SK-N-SH (cell line): Measurements from ENCODE around the gene HHAT. TPM values are rescaled to one million over a fixed set of nuclear protein-coding genes. Genes with fewer than 3 reads are reported as not detected.

Experiments
- CTCF ChIA-PET: fragments of 300-600, 350-600 bp; formaldehyde crosslinking; extraction: SDS; loops from one replicate; lab custom pipeline; 2021; lab: Yijun Ruan, JAX
- POLR2A ChIA-PET: fragments of 350-600 bp; sonication (Branson Sonifier 250); formaldehyde crosslinking; extraction: SDS; loops from one replicate; lab custom pipeline; 2020; ENCODE audit warnings: antibody characterized with exemption, inconsistent platforms; lab: Yijun Ruan, JAX
- DNase-seq: peaks from one replicate; pipeline ENCODE4 v3.0.0; 2012
- H2AFZ ChIP-seq: fragments of 200-600 bp; sonication (generic); 2 replicates; pipeline ENCODE4 v1.8.1; 2016; ENCODE audit warnings: antibody characterized with exemption, mild to moderate bottlenecking, low read depth
- H3F3A ChIP-seq: fragments of 200-600 bp; sonication (generic); replicated peaks from 2 replicates; pipeline ENCODE3; 2016; ENCODE audit warnings: antibody characterized with exemption, mild to moderate bottlenecking; ENCODE audit not compliant: insufficient read depth
- H3K27ac ChIP-seq, 2 experiments: fragments of 200-500 bp in 1 of 2; fragments of 200-600 bp in 1 of 2; sonication (Bioruptor generic) in 1 of 2; sonication (generic), shearing (Covaris generic) in 1 of 2; 2 replicates each; pipeline versions ENCODE4 v1.5.1 to v1.6.1; 2014 to 2016; ENCODE audit warnings: low read depth in 2 of 2, inconsistent platforms in 1 of 2, low read length in 1 of 2, mild to moderate bottlenecking in 1 of 2, mixed read lengths in 1 of 2
- H3K27me3 ChIP-seq: fragments of 200-600 bp; sonication (generic), shearing (Covaris generic); 2 replicates; pipeline ENCODE4 v1.6.1; 2016; ENCODE audit warnings: mixed run types; ENCODE audit not compliant: insufficient read depth
- H3K36me3 ChIP-seq, 2 experiments: fragments of 200-500 bp in 1 of 2; fragments of 200-600 bp in 1 of 2; sonication (Bioruptor generic) in 1 of 2; sonication (generic) in 1 of 2; replicated peaks in 1 of 2; 2 replicates each; pipeline versions ENCODE3 to v1.5.1; 2014 to 2016; ENCODE audit warnings: low read length in 1 of 2, mild to moderate bottlenecking in 1 of 2; ENCODE audit not compliant: insufficient read depth in 2 of 2, control insufficient read depth in 1 of 2
- H3K4me1 ChIP-seq, 2 experiments: fragments of 200-500 bp in 1 of 2; fragments of 200-600 bp in 1 of 2; sonication (Bioruptor generic) in 1 of 2; sonication (generic), shearing (Covaris generic) in 1 of 2; 2 replicates each; pipeline versions ENCODE4 v1.5.1 to v1.6.1; 2014 to 2016; ENCODE audit warnings: low read depth in 1 of 2, low read length in 1 of 2, mixed run types in 1 of 2; ENCODE audit not compliant: insufficient read depth in 2 of 2, control insufficient read depth in 1 of 2
- H3K4me2 ChIP-seq: fragments of 200-600 bp; sonication (generic), shearing (Covaris generic); 2 replicates; pipeline ENCODE4 v1.6.1; 2017; ENCODE audit warnings: mixed run types
- H3K4me3 ChIP-seq, 2 experiments: fragments of 200-500 bp in 1 of 2; fragments of 200-600 bp in 1 of 2; sonication (Bioruptor generic) in 1 of 2; sonication (generic), shearing (Covaris generic) in 1 of 2; 2 replicates each; pipeline versions ENCODE4 v1.5.1 to v1.8.1; 2014 to 2016; ENCODE audit warnings: low read depth in 2 of 2, inconsistent platforms in 1 of 2, low read length in 1 of 2, mild to moderate bottlenecking in 1 of 2, mixed read lengths in 1 of 2, moderate library complexity in 1 of 2
- H3K79me2 ChIP-seq: fragments of 200-600 bp; sonication (generic); 2 replicates; pipeline ENCODE4 v1.8.1; 2017; ENCODE audit warnings: mild to moderate bottlenecking; ENCODE audit not compliant: insufficient read depth
- H3K9ac ChIP-seq: fragments of 200-600 bp; sonication (generic); 2 replicates; pipeline ENCODE4 v1.6.1; 2017; ENCODE audit warnings: mixed run types
- H3K9me2 ChIP-seq: fragments of 200-600 bp; sonication (generic); 2 replicates; pipeline ENCODE4 v1.6.1; 2017; ENCODE audit warnings: mixed run types
- H3K9me3 ChIP-seq: fragments of 200-600 bp; sonication (generic); 2 replicates; pipeline ENCODE4 v1.6.1; 2017; ENCODE audit warnings: mixed run types, mild to moderate bottlenecking, moderate library complexity
- H4K20me1 ChIP-seq: fragments of 200-600 bp; sonication (generic); 2 replicates; pipeline ENCODE4 v1.6.1; 2017; ENCODE audit warnings: mild to moderate bottlenecking, mixed run types; ENCODE audit not compliant: insufficient read depth
- CHD2 ChIP-seq: fragments of 150-350 bp; IDR thresholded peaks from 2 replicates; pipeline ENCODE4 v1.6.1; 2018; ENCODE audit warnings: low read length; ENCODE audit not compliant: partially characterized antibody
- EP300 ChIP-seq, 2 experiments: IDR thresholded peaks; 2 replicates each; pipeline versions ENCODE4 v1.4.0 to v1.6.1; 2012; ENCODE audit warnings: borderline replicate concordance in 1 of 2, low read depth in 1 of 2, low read length in 1 of 2
- EZH2phosphoT487 ChIP-seq: fragments of 200-600 bp; sonication (generic); IDR thresholded peaks from 2 replicates; pipeline ENCODE4 v1.6.1; 2017; ENCODE audit warnings: low read depth, mixed run types, mild to moderate bottlenecking, antibody characterized with exemption, moderate library complexity, borderline replicate concordance
- FOSL2 ChIP-seq: IDR thresholded peaks from 2 replicates; pipeline ENCODE4 v1.4.0; 2012; ENCODE audit warnings: low read depth, mild to moderate bottlenecking, moderate library complexity, borderline replicate concordance
- GATA2 ChIP-seq: sonication (generic); formaldehyde crosslinking; IDR thresholded peaks from 2 replicates; pipeline ENCODE4 v1.5.0; 2020; ENCODE audit warnings: mild to moderate bottlenecking, missing genetic modification reagents
- IRF3 ChIP-seq: fragments of 150-350 bp; IDR thresholded peaks from 2 replicates; pipeline ENCODE4 v1.6.1; 2016; ENCODE audit warnings: mild to moderate bottlenecking, low read depth, low read length
- MAX ChIP-seq: IDR thresholded peaks from 2 replicates; pipeline ENCODE4 v1.4.0; 2012; ENCODE audit warnings: low read depth
- MEF2A ChIP-seq: IDR thresholded peaks from 2 replicates; pipeline ENCODE4 v1.4.0; 2012; ENCODE audit warnings: low read depth, borderline replicate concordance
- MXI1 ChIP-seq: IDR thresholded peaks from 2 replicates; pipeline ENCODE4 v1.6.1; 2012; ENCODE audit warnings: mild to moderate bottlenecking, low read depth, low read length, improper control_type of control experiment
- NFIC ChIP-seq: IDR thresholded peaks from 2 replicates; pipeline ENCODE4 v1.4.0; 2012; ENCODE audit warnings: borderline replicate concordance
- NRF1 ChIP-seq: IDR thresholded peaks from 2 replicates; pipeline ENCODE4 v1.6.1; 2012; ENCODE audit warnings: low read depth, mild to moderate bottlenecking, low read length
- POLR2AphosphoS5 ChIP-seq: IDR thresholded peaks from 2 replicates; pipeline ENCODE4 v1.6.1; 2012; ENCODE audit warnings: low read depth, low read length
- RCOR1 ChIP-seq: fragments of 150-350 bp; IDR thresholded peaks from 2 replicates; pipeline ENCODE4 v1.6.1; 2017; ENCODE audit warnings: antibody characterized with exemption, low read length
- RFX5 ChIP-seq: IDR thresholded peaks from 2 replicates; pipeline ENCODE4 v1.6.1; 2012; ENCODE audit warnings: mild to moderate bottlenecking, improper control_type of control experiment, low read length
- RXRA ChIP-seq: IDR thresholded peaks from 2 replicates; pipeline ENCODE4 v1.4.0; 2012; ENCODE audit warnings: low read depth, mild to moderate bottlenecking, borderline replicate concordance
- SMC3 ChIP-seq: IDR thresholded peaks from 2 replicates; pipeline ENCODE4 v1.6.1; 2012; ENCODE audit warnings: low read depth, low read length, improper control_type of control experiment
- TAF1 ChIP-seq: IDR thresholded peaks from 2 replicates; pipeline ENCODE4 v1.6.1; 2012; ENCODE audit warnings: low read depth, mild to moderate bottlenecking, low read length, moderate library complexity, borderline replicate concordance
- TCF12 ChIP-seq: IDR thresholded peaks from 2 replicates; pipeline ENCODE4 v1.4.0; 2012
- USF1 ChIP-seq: IDR thresholded peaks from 2 replicates; pipeline ENCODE4 v1.4.0; 2012; ENCODE audit warnings: low read depth, borderline replicate concordance
- ZBTB33 ChIP-seq: IDR thresholded peaks from 2 replicates; pipeline ENCODE4 v1.4.0; 2012; ENCODE audit warnings: low read depth, borderline replicate concordance
- WGBS: methylation state at CpG from one replicate; pipeline ENCODE4 v1.1.6; 2017; ENCODE audit warnings: low lambda C conversion rate; 5-methylcytosine and 5-hydroxymethylcytosine counted together
- polyA plus RNA-seq, 3 experiments: library from polyadenylated mRNA; depleted of rRNA; stranded (reverse); fragments of >200 nt; gene quantifications; 2 replicates each; pipeline ENCODE4 v1.2.3, GENCODE V29; 2012

Gene HHAT
- polyA plus RNA-seq, 1 of the 3 experiments (the other 2 are of a cell fraction), result 8.1 TPM

GRCh38 chr1:210325026-210325670 is 3.6 kb upstream of the HHAT start:
- Histone ChIP-seq H3K36me3 (peaks cover 0 to 3% of the 10 kb centered on the region in 2 experiments), H3K4me2 (no peak overlapping the region), H3K27me3 (no peaks in the 10 kb centered on the region), H3K4me1 (peaks cover 12 to 17% of the 10 kb centered on the region in 2 experiments), H3K9ac (no peak overlapping the region), H3K4me3 (no peak overlapping the region), H3F3A (peaks cover 6% of the 10 kb centered on the region), H2AFZ (no peak overlapping the region)
- POLR2A ChIA-PET, result no interaction called here
- 62% methylated on average over 1 of the region's 1 CpG for WGBS
- TF ChIP-seq TAF1 (no peak), FOSL2 (no peak), NRF1 (no peak), RXRA (no peak), POLR2AphosphoS5 (no peak), TCF12 (no peak), EP300 (IDR thresholded peaks at IDR 0.05; ENCODE audit: borderline replicate concordance in 1 of 2, low read depth in 1 of 2, low read length in 1 of 2) (no peak), MAX (no peak), RFX5 (no peak), MXI1 (no peak), EZH2phosphoT487 (no peak), GATA2 (CRISPR knock-in tag) (no peak), USF1 (no peak), SMC3 (no peak), NFIC (no peak), MEF2A (no peak), ZBTB33 (no peak), IRF3 (no peak), CHD2 (no peak), RCOR1 (no peak)
- TF ChIP-seq, all 33 proteins: peak for 0
- CTCF ChIA-PET, result interaction anchor here (1.0 to 3.1 kb wide), 3 partner anchors 14 to 200 kb away, joined by 3 to 10 read pairs (median 3); no protein-coding TSS in a partner anchor
- Histone ChIP-seq H3K9me3 (no peaks in the 10 kb centered on the region; the same call in 1 of the 2 replicates), H3K27ac (no peak overlapping the region), H3K79me2 (no peaks in the 10 kb centered on the region), H3K9me2 (no peaks in the 10 kb centered on the region), H4K20me1 (no peaks in the 10 kb centered on the region)
- no peak for DNase-seq
